Stimulated activated CD8-positive, alpha-beta memory T cell treated with anti-CD3 and anti-CD28 coated beads, Interleukin-15, amount 100 ng/mL, for 48 hours (primary cell): ENCODE results near the gene HTT-AS.
A peak's percentile ranks its signal among the peaks of the same experiment; 100 is the strongest.

Experiments used
- DNase-seq, 2 donors: peaks; one replicate each; pipeline ENCODE4 v3.0.0-alpha.2; 2020; ENCODE audit warnings: low read depth in 2 of 2

Gene HTT-AS

DNA sequence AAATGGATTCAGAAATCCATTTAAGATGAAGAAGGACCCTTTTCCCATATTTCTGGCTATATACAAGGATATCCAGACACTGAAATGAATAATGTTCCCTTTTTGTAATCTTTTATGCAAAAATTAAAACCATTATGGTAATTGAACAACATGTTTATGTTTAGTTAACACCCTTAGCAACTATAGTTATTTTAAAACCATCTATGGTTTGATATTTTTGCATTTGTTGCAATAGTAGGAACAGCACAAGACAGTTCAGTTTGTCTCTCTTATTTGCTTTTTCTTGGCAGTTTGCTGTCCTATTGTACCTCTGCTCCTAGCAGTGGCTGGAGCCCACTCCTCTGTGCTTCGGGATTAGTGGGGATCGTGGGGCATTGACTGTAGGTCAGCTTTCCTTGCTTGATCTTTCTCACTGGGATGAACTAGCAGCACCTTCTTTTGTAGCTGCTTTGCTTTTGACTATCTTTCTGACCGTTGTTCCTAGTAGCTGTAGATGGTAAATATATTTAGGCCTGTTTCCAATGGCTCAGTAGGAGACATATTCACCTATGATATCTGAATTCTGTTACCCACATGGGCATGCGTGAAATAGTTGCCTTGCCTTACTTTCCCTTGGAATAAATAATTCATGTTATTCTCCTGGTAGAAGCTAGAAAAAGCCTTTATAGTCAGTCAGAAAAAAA lies 12.9 kb upstream of the HTT-AS start:
- no peak for DNase-seq

DNA sequence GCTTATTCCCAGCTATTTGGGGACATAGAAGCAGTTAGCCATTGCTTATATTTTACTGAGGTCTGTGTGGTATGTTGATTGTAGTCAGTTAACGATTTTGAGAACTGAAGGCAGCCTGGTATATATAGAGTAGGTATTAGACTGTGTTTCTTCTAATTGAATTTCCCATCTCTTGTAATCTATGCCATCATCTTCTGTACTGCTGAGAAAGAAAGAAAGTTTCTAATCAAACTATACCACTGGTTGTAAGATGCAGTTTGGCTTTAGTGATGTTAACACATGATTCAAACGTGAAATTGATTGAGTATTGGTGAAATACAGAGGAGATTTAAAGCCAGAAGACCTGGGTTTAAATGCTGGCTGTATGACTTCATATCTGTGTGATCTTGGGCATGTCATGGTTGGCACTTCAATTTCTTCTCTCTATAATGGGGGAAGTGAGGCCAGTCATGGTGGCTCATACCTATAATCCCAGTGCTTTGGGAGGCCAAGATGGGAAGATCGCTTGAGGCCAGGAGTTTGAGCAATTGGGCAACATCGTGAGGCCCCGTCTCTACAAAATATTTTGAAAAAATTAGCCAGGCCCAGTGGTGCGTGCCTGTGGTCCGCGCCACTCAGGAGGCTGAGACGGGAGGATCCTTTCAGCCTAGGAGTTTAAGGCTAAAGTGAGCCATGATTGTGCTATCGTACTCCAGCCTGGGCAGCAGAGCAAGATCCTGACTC lies 11.8 kb upstream of the HTT-AS start:
- DNase-seq = no peak

DNA sequence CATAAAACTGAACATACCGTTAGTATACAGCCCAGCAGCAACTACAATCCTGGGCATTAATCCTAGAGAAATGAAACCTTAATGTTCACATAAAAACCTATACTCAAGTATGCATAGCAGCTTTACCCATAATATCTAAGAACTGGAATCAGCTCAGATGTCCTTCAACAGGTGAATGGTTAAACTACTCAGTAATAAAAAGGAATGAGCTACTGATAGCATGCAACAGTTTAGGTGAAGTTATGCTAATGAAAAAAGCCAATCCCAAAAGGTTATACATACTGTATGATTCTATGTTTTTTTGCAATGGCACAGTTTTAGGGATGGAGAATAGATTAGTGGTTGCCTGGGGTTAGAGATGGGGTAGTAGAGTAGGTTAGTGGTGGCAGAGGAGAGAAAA lies 9.4 kb upstream of the HTT-AS start:
- DNase-seq = no peak

DNA sequence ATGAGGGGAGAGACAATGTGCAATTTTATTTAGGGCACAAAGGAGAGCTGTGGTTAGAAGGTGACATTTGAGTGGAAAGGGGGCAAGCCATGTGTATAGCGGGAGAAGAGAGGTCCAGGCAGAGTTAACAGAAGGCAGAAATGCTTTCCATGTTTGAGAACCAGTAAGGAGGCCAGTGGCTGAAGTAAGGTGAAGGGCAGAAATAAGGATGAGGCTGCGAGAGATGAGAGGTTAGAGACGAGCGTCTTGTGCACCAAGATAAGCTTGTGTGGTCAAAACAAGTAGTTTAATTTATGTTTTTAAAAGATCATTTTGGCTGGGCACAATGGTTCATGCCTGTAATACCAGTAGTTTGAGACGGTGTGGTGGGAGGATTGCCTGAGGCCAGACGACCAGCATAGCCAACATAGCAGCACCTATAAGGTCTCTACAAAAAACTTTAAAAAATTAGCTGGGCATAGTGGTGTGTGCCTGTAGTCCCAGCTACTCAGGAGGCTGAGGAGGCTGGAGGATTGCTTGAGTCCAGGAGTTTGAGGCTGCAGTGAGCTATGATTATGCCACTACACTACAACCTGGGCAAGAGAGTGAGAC lies 8.7 kb upstream of the HTT-AS start:
- DNase-seq = no peak

DNA sequence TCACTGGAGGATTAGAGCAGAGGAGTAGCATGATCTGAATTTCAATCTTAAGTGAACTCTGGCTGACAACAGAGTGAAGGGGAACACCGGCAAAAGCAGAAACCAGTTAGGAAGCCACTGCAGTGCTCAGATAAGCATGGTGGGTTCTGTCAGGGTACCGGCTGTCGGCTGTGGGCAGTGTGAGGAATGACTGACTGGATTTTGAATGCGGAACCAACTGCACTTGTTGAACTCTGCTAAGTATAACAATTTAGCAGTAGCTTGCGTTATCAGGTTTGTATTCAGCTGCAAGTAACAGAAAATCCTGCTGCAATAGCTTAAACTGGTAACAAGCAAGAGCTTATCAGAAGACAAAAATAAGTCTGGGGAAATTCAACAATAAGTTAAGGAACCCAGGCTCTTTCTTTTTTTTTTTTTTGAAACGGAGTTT lies 5.4 kb upstream of the HTT-AS start:
- DNase-seq = no peak

- no peak for DNase-seq
These were observed 3.5 kb upstream of the HTT-AS start for GRCh38 chr4:3077796-3078195.

DNA sequence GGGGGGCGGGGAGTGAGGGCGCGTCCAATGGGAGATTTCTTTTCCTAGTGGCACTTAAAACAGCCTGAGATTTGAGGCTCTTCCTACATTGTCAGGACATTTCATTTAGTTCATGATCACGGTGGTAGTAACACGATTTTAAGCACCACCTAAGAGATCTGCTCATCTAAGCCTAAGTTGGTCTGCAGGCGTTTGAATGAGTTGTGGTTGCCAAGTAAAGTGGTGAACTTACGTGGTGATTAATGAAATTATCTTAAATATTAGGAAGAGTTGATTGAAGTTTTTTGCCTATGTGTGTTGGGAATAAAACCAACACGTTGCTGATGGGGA lies 1.3 kb upstream of the HTT-AS start:
- no peak for DNase-seq

DNA sequence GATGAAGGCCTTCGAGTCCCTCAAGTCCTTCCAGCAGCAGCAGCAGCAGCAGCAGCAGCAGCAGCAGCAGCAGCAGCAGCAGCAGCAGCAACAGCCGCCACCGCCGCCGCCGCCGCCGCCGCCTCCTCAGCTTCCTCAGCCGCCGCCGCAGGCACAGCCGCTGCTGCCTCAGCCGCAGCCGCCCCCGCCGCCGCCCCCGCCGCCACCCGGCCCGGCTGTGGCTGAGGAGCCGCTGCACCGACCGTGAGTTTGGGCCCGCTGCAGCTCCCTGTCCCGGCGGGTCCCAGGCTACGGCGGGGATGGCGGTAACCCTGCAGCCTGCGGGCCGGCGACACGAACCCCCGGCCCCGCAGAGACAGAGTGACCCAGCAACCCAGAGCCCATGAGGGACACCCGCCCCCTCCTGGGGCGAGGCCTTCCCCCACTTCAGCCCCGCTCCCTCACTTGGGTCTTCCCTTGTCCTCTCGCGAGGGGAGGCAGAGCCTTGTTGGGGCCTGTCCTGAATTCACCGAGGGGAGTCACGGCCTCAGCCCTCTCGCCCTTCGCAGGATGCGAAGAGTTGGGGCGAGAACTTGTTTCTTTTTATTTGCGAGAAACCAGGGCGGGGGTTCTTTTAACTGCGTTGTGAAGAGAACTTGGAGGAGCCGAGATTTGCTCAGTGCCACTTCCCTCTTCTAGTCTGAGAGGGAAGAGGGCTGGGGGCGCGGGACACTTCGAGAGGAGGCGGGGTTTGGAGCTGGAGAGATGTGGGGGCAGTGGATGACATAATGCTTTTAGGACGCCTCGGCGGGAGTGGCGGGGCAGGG lies 711 bp upstream of the HTT-AS start:
- DNase-seq = peak; percentile 27 to 38

DNA sequence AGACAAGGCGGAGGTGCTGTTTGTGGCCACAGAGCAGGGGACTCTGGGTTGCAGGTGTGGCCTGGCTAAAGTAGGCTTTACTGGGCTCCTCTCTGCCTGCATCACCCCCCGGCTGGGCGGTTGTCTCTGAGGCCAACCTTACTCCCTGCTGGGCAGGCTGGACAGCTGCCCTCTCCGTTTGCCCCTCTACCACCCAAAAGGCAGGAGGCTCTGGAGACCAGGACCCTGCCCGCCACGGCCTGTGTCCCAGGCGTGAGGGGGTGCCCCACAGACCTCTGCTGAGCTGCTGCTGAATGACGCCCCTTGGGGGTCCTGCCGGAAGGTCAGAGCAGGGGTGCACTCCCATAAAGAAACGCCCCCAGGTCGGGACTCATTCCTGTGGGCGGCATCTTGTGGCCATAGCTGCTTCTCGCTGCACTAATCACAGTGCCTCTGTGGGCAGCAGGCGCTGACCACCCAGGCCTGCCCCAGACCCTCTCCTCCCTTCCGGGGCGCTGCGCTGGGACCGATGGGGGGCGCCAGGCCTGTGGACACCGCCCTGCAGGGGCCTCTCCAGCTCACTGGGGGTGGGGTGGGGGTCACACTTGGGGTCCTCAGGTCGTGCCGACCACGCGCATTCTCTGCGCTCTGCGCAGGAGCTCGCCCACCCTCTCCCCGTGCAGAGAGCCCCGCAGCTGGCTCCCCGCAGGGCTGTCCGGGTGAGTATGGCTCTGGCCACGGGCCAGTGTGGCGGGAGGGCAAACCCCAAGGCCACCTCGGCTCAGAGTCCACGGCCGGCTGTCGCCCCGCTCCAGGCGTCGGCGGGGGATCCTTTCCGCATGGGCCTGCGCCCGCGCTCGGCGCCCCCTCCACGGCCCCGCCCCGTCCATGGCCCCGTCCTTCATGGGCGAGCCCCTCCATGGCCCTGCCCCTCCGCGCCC lies 920 bp downstream of the HTT-AS start:
- DNase-seq = no peak

GRCh38 chr4:3071811-3072210 lies 2.5 kb downstream of the HTT-AS start:
- DNase-seq = no peak

GRCh38 chr4:3070709-3071500 lies 3.4 kb downstream of the HTT-AS start:
- no peak for DNase-seq

- no peak for DNase-seq
These were observed 4.6 kb downstream of the HTT-AS start for GRCh38 chr4:3069661-3070199.

- no peak for DNase-seq
These were observed 6.8 kb downstream of the HTT-AS start for GRCh38 chr4:3067473-3068001.

DNA sequence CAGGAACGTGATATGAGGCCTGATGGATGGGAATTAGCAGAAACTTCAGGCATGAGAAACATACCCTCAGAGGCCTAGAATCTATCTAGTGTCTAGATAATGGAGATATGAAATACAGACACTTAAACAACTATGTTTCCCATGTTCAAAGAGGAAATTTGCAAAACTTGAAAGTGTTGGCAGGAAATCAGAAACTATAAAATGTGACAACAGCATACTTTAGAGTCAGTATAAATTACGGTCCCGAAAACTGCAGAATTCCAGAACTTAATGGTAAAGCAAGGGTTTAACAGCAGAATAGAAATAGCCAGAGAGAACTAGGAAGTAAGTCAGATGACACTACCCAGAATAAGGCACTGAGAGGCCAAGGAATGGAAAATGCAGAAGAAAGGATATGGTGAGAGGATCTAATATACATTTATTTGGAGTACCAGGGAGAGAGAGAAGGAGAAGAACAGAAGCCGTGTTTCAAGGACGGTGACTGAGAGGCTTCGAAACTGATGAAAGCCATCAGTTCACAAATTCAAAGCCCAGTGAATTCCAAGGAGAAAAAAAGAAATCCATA lies 7.4 kb downstream of the HTT-AS start:
- no peak for DNase-seq

DNA sequence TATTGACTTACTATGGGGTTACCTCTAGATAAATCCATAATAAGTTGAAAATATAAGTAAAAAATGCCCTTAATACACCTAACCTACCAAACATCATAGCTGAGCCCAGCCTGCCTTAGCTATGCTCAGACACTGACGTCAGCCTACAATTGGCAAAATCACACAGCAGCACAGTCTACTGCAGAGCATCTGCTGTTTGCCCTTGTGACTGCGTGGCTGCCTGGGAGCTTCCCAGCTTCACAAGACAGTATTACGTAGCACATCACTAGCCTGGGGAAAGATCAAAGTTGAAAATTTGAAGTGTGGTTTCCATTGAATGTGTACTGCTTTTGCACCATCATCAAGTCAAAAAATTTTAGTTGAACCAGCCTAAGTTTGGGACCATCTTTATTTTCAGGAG lies 8.8 kb downstream of the HTT-AS start:
- DNase-seq = no peak

- DNase-seq = no peak
These were observed 11.9 kb downstream of the HTT-AS start for GRCh38 chr4:3062471-3062870.

DNA sequence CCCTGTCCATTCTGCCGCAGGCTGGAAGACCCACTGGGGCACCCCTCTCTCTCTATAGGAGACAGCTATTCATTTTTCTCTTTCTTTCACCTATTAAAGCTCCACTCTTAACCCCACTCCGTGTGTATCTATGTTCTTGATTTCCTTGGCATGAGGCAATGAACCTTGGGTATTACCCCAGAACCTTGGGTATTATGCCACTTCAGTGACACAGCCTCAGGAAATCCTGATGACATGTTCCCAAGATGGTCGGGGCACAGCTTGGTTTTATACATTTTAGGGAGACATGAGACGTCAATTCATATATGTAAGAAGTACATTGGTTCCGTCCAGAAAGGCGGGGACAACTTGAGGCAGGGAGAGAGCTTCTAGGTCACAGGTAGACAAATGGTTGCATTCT lies 13.4 kb downstream of the HTT-AS start:
- no peak for DNase-seq

DNA sequence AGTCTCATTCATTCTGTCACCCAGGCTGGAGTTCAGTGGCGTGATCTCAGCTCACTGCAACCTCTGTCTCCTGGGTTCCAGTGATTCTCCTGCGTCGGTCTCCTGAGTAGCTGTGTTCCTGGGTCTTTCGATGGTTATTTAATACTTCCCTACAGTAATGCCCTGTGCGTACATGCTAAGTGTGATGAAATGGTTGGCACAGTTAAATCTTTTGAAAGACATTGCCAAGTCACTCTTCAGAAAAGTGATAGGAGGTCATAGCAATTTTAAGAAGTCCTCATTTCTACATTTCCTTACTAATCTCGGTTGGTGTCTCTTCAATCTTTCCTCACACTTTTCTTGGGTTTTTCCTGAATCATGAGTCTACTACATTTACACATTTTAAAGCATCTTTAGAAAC lies 14.4 kb downstream of the HTT-AS start:
- DNase-seq = no peak

DNA sequence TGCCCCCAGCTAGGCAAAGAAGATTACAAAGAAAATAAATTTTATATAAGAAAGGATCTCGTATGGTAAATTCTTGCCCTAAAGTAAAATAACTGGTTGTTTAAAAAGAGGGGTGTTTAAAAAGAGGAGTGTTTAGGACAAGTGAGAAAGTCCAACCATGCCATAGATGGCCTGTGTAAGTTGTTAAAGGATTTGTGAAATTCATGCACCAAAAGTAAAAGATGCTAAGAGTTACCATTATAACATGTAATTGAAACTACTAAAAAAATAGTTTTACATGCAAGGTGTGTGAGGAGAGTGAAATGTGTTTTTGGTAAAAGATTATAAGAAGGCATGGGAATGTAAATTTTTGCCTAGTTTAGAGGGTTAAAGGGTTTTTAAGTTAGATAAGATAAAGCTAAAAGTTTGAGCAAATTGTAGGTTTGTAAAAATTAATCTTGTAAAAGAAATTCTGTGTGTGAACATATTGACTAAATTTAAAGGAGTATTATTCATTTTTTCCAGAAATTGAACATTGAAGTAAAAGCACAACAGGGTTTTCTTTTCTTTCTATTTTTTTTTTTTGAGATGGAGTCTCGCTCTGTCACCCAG lies 20.1 kb downstream of the HTT-AS start:
- no peak for DNase-seq
